Endothelial cell of umbilical vein (primary cell): Measurements from ENCODE around the gene CELSR2. TPM values are rescaled to one million over a fixed set of nuclear protein-coding genes. Genes with fewer than 3 reads are reported as not detected.

Source experiments
- BruUV-seq: library from RNA; stranded (reverse); fragments of 400-500 nt; replicated peaks from 2 replicates; lab custom pipeline; 2021; lab: Mats Ljungman, UMichigan
- CTCF ChIA-PET: fragments of 300-600, 350-600 bp; sonication (Branson Sonifier 250); formaldehyde crosslinking; loops from one replicate; lab custom pipeline; 2021; ENCODE audit warnings: antibody characterized with exemption, inconsistent platforms; lab: Charles Lee
- POLR2A ChIA-PET: fragments of 300-600, 350-600 bp; sonication (Branson Sonifier 250); formaldehyde crosslinking; loops from one replicate; lab custom pipeline; 2021; ENCODE audit warnings: antibody characterized with exemption, inconsistent platforms; lab: Charles Lee
- DNase-seq: peaks from one replicate; pipeline ENCODE4 v3.0.0-alpha.2; 2011; ENCODE audit warnings: low read depth, low spot score
- FAIRE-seq: peaks from 2 replicates; lab custom pipeline; 2011; peaks lifted over from hg19 to GRCh38; lab: Jason Lieb, UNC
- H2AFZ ChIP-seq: 2 replicates; pipeline ENCODE4 v1.6.0; 2012; ENCODE audit warnings: low read depth, low read length, control low read depth, inconsistent platforms
- H3K27ac ChIP-seq: 2 replicates; pipeline ENCODE4 v1.5.1; 2011; ENCODE audit warnings: low read depth, mild to moderate bottlenecking, control low read depth, low read length, moderate library complexity; ENCODE audit not compliant: insufficient read depth
- H3K27me3 ChIP-seq, 2 experiments: 2 replicates each; pipeline versions ENCODE4 v1.6.0 to v1.6.1; 2011; ENCODE audit warnings: low read length in 2 of 2, mixed read lengths in 1 of 2; ENCODE audit not compliant: control insufficient read depth in 2 of 2, insufficient read depth in 2 of 2
- H3K36me3 ChIP-seq, 2 experiments: 2 replicates in 1 of 2; 3 replicates in 1 of 2; pipeline ENCODE4 v1.5.1; 2011; ENCODE audit warnings: low read length in 2 of 2, mild to moderate bottlenecking in 1 of 2, moderate library complexity in 1 of 2; ENCODE audit not compliant: control insufficient read depth in 2 of 2, insufficient read depth in 2 of 2; ENCODE audit errors: extremely low read depth in 1 of 2
- H3K4me1 ChIP-seq: 3 replicates; pipeline ENCODE4 v1.5.1; 2011; ENCODE audit warnings: mild to moderate bottlenecking, low read length; ENCODE audit not compliant: control insufficient read depth, insufficient read depth; ENCODE audit errors: extremely low read depth
- H3K4me2 ChIP-seq: 2 replicates; pipeline ENCODE4 v1.6.1; 2011; ENCODE audit warnings: low read length, control low read depth, mixed read lengths; ENCODE audit not compliant: insufficient read depth
- H3K4me3 ChIP-seq, 3 experiments: fragments of 200-600 bp in 1 of 3; sonication (generic), shearing (Covaris generic) in 1 of 3; replicated peaks in 1 of 3; 2 replicates each; pipeline ENCODE4 v1.5.1; 2011 to 2016; ENCODE audit warnings: control low read depth in 3 of 3, low read length in 3 of 3, mild to moderate bottlenecking in 2 of 3, inconsistent platforms in 1 of 3, low read depth in 1 of 3, moderate library complexity in 1 of 3; ENCODE audit not compliant: insufficient read depth in 1 of 3
- H3K79me2 ChIP-seq: 2 replicates; pipeline ENCODE4 v1.6.0; 2012; ENCODE audit warnings: low read length, inconsistent platforms; ENCODE audit not compliant: control insufficient read depth, insufficient read depth
- H3K9ac ChIP-seq: replicated peaks from 2 replicates; pipeline ENCODE3; 2011; ENCODE audit warnings: low read length, control low read depth; ENCODE audit not compliant: insufficient read depth; ENCODE audit errors: extremely low read depth
- H3K9me1 ChIP-seq: replicated peaks from 3 replicates; pipeline ENCODE4 v1.6.0; 2011; ENCODE audit warnings: mild to moderate bottlenecking, low read length; ENCODE audit not compliant: control insufficient read depth, insufficient read depth; ENCODE audit errors: extremely low read depth
- H3K9me3 ChIP-seq: replicated peaks from 2 replicates; pipeline ENCODE4 v1.5.1; 2012; ENCODE audit warnings: low read length, inconsistent platforms; ENCODE audit not compliant: control insufficient read depth, insufficient read depth
- H4K20me1 ChIP-seq: replicated peaks from 2 replicates; pipeline ENCODE3; 2011; ENCODE audit warnings: mild to moderate bottlenecking, low read length; ENCODE audit not compliant: control insufficient read depth, insufficient read depth; ENCODE audit errors: extremely low read depth
- CTCF ChIP-seq, 2 donors: IDR thresholded peaks; 1 replicate in 1 of 2; 2 replicates in 1 of 2; pipeline ENCODE4 v1.5.1; 2011; ENCODE audit warnings: low read length in 2 of 2, mild to moderate bottlenecking in 2 of 2, moderate library complexity in 2 of 2, control low read depth in 1 of 2, inconsistent platforms in 1 of 2, low read depth in 1 of 2; ENCODE audit not compliant: insufficient read depth in 1 of 2; ENCODE audit errors: extremely low read depth in 1 of 2
- EZH2 ChIP-seq: IDR thresholded peaks from 2 replicates; pipeline ENCODE4 v1.6.1; 2012; ENCODE audit warnings: borderline replicate concordance, low read depth, mild to moderate bottlenecking, moderate library complexity, low read length, inconsistent platforms; ENCODE audit not compliant: severe bottlenecking
- FOS ChIP-seq: IDR thresholded peaks from 2 replicates; pipeline ENCODE4 v1.6.1; 2011; ENCODE audit warnings: mild to moderate bottlenecking, low read length, moderate library complexity, borderline replicate concordance; ENCODE audit not compliant: insufficient read depth
- GATA2 ChIP-seq: IDR thresholded peaks from 2 replicates; pipeline ENCODE4 v1.7.0; 2011; ENCODE audit warnings: low read depth, mild to moderate bottlenecking, moderate library complexity, mixed read lengths, low read length; ENCODE audit not compliant: insufficient read length, insufficient read depth
- JUN ChIP-seq: IDR thresholded peaks from 2 replicates; pipeline ENCODE4 v1.6.1; 2011; ENCODE audit warnings: borderline replicate concordance, low read depth; ENCODE audit not compliant: insufficient read length, insufficient read depth
- MAX ChIP-seq: IDR thresholded peaks from 2 replicates; pipeline ENCODE4 v1.6.1; 2011; ENCODE audit not compliant: insufficient read depth, insufficient read length
- MYC ChIP-seq: IDR thresholded peaks from one replicate; pipeline ENCODE4 v1.6.1; 2011; ENCODE audit warnings: mild to moderate bottlenecking, low read depth, low read length
- POLR2A ChIP-seq: IDR thresholded peaks from 2 replicates; pipeline ENCODE4 v1.6.1; 2012; ENCODE audit warnings: low read depth, mild to moderate bottlenecking, control low read depth, low read length
- POLR2AphosphoS5 ChIP-seq: IDR thresholded peaks from 2 replicates; pipeline ENCODE4 v1.6.1; 2012; ENCODE audit warnings: low read depth, mild to moderate bottlenecking, control low read depth, low read length, moderate library complexity; ENCODE audit not compliant: insufficient read depth
- dilution Hi-C: fragments of 300-500 bp; cut with MboI; formaldehyde crosslinking; loops from one replicate; pipeline ENCODE4 v1.15.0; 2019; ENCODE audit warnings: low sequenced_read_pairs; ENCODE audit not compliant: extremely low pct_ligation_motif_present
- intact Hi-C: fragments of 100-400 bp; cut with micrococcal nuclease; formaldehyde crosslinking; loops from one replicate; pipeline ENCODE4 v1.10.0; 2022
- polyA plus RNA-seq, 4 experiments: library from polyadenylated mRNA; depleted of rRNA in 3 of 4; stranded (reverse) in 3 of 4; unstranded in 1 of 4; fragments of >200 nt; gene quantifications; 2 replicates each; pipeline versions ENCODE4 v1.2.1 to v1.2.3, GENCODE V29; 2011 to 2012; ENCODE audit warnings: missing spikeins in 1 of 4
- total RNA-seq: library from RNA; stranded (reverse); gene quantifications from 2 replicates; pipeline ENCODE4 v1.2.3, GENCODE V29; 2021

CELSR2 gene
- total and polyA plus RNA-seq, 2 donors (not counting 3 experiments of a cell fraction or from before 2014, with no cell fraction given): 0.90 to 1.4 TPM

GRCh38 chr1:109208836-109209463 is 40.4 kb upstream of the CELSR2 start:
- dilution Hi-C loops: no loop called here
- ChIA-PET CTCF (interaction anchor here (1.2 kb wide), 1 partner anchor 10 kb away, joined by 6 read pairs; no protein-coding TSS in a partner anchor), POLR2A (no interaction called here)
- Histone ChIP-seq H3K9ac (no peak overlapping the region), H3K4me2 (no peak overlapping the region), H3K27ac (no peak overlapping the region), H3K79me2 (peaks cover 1% of the 10 kb centered on the region), H3K9me3 (no peaks in the 10 kb centered on the region), H3K4me1 (peaks cover 5% of the 10 kb centered on the region), H3K4me3 (no peak overlapping the region), H2AFZ (no peak overlapping the region), H3K9me1 (no peaks in the 10 kb centered on the region), H3K36me3 (no peaks in the 10 kb centered on the region), H4K20me1 (no peaks in the 10 kb centered on the region), H3K27me3 (peaks cover 0 to 2% of the 10 kb centered on the region in 2 experiments)
- FAIRE-seq (no peak), DNase-seq (no peak)
- intact Hi-C loops: no loop called here
- TF ChIP-seq EZH2: no peak
- TF ChIP-seq JUN: no peak
- TF ChIP-seq MAX: no peak
- no peak for TF ChIP-seq POLR2AphosphoS5
- no peak for TF ChIP-seq MYC
- TF ChIP-seq POLR2A: no peak
- no peak for TF ChIP-seq GATA2
- no peak for TF ChIP-seq CTCF (IDR thresholded peaks at IDR 0.05; ENCODE audit: extremely low read depth in 1 of 2, insufficient read depth in 1 of 2, low read depth in 1 of 2, low read length in 2 of 2)
- TF ChIP-seq FOS: no peak
- no TSS peak for BruUV-seq
